B cell (primary cell): ENCODE measurements around the gene MLLT6. TPM values are rescaled to one million over a fixed set of nuclear protein-coding genes. Genes with fewer than 3 reads are reported as not detected.

ENCODE experiments used
- ATAC-seq: fragments of 200-7000 bp; cut with Tn5 transposase; one replicate; pipeline ENCODE4 v1.10.0; 2021; ENCODE audit warnings: low read depth, mild to moderate bottlenecking, moderate number of reproducible peaks, moderate library complexity
- CTCF ChIA-PET: fragments of 350-600 bp; sonication (Branson Sonifier 250); formaldehyde crosslinking; loops from one replicate; lab custom pipeline; 2021; ENCODE audit warnings: antibody characterized with exemption, inconsistent platforms; lab: Charles Lee
- POLR2A ChIA-PET: fragments of 350-600 bp; sonication (Branson Sonifier 250); formaldehyde crosslinking; loops from one replicate; lab custom pipeline; 2021; ENCODE audit warnings: antibody characterized with exemption; lab: Charles Lee
- DNase-seq: peaks from one replicate; pipeline ENCODE4 v3.0.0; 2013
- H2AFZ ChIP-seq: 2 replicates; pipeline ENCODE4 v1.6.1; 2012; ENCODE audit warnings: mild to moderate bottlenecking, low read depth, low read length; ENCODE audit not compliant: insufficient read depth, poor library complexity, severe bottlenecking
- H3K27ac ChIP-seq, 2 donors: 1 replicate in 1 of 2; 2 replicates in 1 of 2; pipeline ENCODE4 v1.5.1; 2012 to 2013; ENCODE audit warnings: low read length in 2 of 2, mild to moderate bottlenecking in 2 of 2, moderate library complexity in 1 of 2
- H3K27me3 ChIP-seq, 4 experiments: fragments of 200-600 bp in 1 of 4; sonication (generic) in 1 of 4; replicated peaks in 1 of 4; 1 replicate in 2 of 4; 2 replicates in 2 of 4; pipeline versions ENCODE4 v1.6.1 to v1.7.0; 2013 to 2016; ENCODE audit warnings: low read length in 3 of 4, mild to moderate bottlenecking in 2 of 4, mixed read lengths in 1 of 4, moderate library complexity in 1 of 4; ENCODE audit not compliant: insufficient read depth in 4 of 4, control insufficient read depth in 3 of 4; ENCODE audit errors: control extremely low read depth in 1 of 4
- H3K36me3 ChIP-seq, 2 experiments: replicated peaks in 1 of 2; 1 replicate in 1 of 2; 2 replicates in 1 of 2; pipeline versions ENCODE4 v1.6.1 to v1.7.1; 2013; ENCODE audit warnings: low read length in 1 of 2; ENCODE audit not compliant: insufficient read depth in 2 of 2, control insufficient read depth in 1 of 2; ENCODE audit errors: control extremely low read depth in 1 of 2, extremely low read depth in 1 of 2
- H3K4me1 ChIP-seq, 2 donors: fragments of 200-600 bp in 1 of 2; sonication (generic) in 1 of 2; 1 replicate in 1 of 2; 2 replicates in 1 of 2; pipeline versions ENCODE4 v1.5.1 to v1.6.1; 2013 to 2017; ENCODE audit warnings: low read length in 2 of 2; ENCODE audit not compliant: control insufficient read depth in 2 of 2, insufficient read depth in 2 of 2
- H3K4me2 ChIP-seq: replicated peaks from 2 replicates; pipeline ENCODE3; 2012; ENCODE audit warnings: mild to moderate bottlenecking, low read depth, low read length; ENCODE audit not compliant: poor library complexity, severe bottlenecking
- H3K4me3 ChIP-seq, 5 experiments: fragments of 200-600 bp in 1 of 5; sonication (generic) in 1 of 5; 1 replicate in 3 of 5; 2 replicates in 2 of 5; pipeline versions ENCODE4 v1.5.1 to v1.7.0; 2011 to 2016; ENCODE audit warnings: low read length in 4 of 5, mild to moderate bottlenecking in 4 of 5, low read depth in 2 of 5, control low read depth in 1 of 5, moderate library complexity in 1 of 5; ENCODE audit not compliant: insufficient read depth in 1 of 5; ENCODE audit errors: control extremely low read depth in 1 of 5, extremely low read depth in 1 of 5
- H3K79me2 ChIP-seq: fragments of 200-600 bp; sonication (generic); one replicate; pipeline ENCODE4 v1.6.0; 2016; ENCODE audit warnings: low read length; ENCODE audit not compliant: control insufficient read depth, insufficient read depth
- H3K9ac ChIP-seq: fragments of 200-600 bp; sonication (generic); 2 replicates; pipeline ENCODE4 v1.6.1; 2017; ENCODE audit warnings: mild to moderate bottlenecking, low read length, moderate library complexity
- H3K9me3 ChIP-seq, 3 donors: one replicate each; pipeline versions ENCODE4 v1.6.1 to v1.7.1; 2013; ENCODE audit warnings: low read length in 2 of 3; ENCODE audit not compliant: control insufficient read depth in 2 of 3, insufficient read depth in 1 of 3; ENCODE audit errors: control extremely low read depth in 1 of 3
- H4K20me1 ChIP-seq: 2 replicates; pipeline ENCODE4 v1.6.0; 2012; ENCODE audit warnings: mild to moderate bottlenecking, low read length; ENCODE audit not compliant: insufficient read depth, control insufficient read depth, poor library complexity, severe bottlenecking
- H3K27ac Mint-ChIP-seq: one replicate; pipeline ENCODE4 v1.8.0; 2021; ENCODE audit warnings: mixed read lengths
- H3K27me3 Mint-ChIP-seq: one replicate; pipeline ENCODE4 v1.8.0; 2021; ENCODE audit warnings: mixed read lengths
- H3K4me1 Mint-ChIP-seq: one replicate; pipeline ENCODE4 v1.8.0; 2021; ENCODE audit warnings: mixed read lengths
- H3K4me3 Mint-ChIP-seq: one replicate; pipeline ENCODE4 v1.8.0; 2021; ENCODE audit warnings: mixed read lengths
- H3K9me3 Mint-ChIP-seq: one replicate; pipeline ENCODE4 v1.8.0; 2022; ENCODE audit warnings: mixed read lengths; ENCODE audit not compliant: insufficient read depth
- CTCF ChIP-seq: fragments of 200-600 bp; IDR thresholded peaks from one replicate; pipeline ENCODE4 v1.8.0; 2022; ENCODE audit warnings: antibody characterized with exemption, mild to moderate bottlenecking
- EZH2 ChIP-seq: IDR thresholded peaks from 2 replicates; pipeline ENCODE4 v1.6.1; 2012; ENCODE audit warnings: borderline replicate concordance, low read depth, mild to moderate bottlenecking, moderate library complexity, low read length; ENCODE audit not compliant: insufficient read depth, poor library complexity, severe bottlenecking
- WGBS: methylation state at CpG from one replicate; pipeline ENCODE4 v1.1.5; 2013; ENCODE audit warnings: missing lambda C conversion rate; ENCODE audit not compliant: insufficient coverage; 5-methylcytosine and 5-hydroxymethylcytosine counted together
- intact Hi-C: fragments of 100-400 bp; cut with micrococcal nuclease; formaldehyde crosslinking; loops from one replicate; pipeline ENCODE4 v1.10.0; 2022
- polyA plus RNA-seq: library from polyadenylated mRNA; depleted of rRNA; stranded (reverse); fragments of >200 nt; gene quantifications from 2 replicates; pipeline ENCODE4 v1.2.3, GENCODE V29; 2012
- total RNA-seq, 2 donors: library from RNA; stranded (reverse); fragments of 120-200 nt in 1 of 2; gene quantifications; 1 replicate in 1 of 2; 2 replicates in 1 of 2; pipeline versions ENCODE4 v1.2.3 to v1.2.4, GENCODE V29; 2013 to 2022

Gene MLLT6
- total and polyA plus RNA-seq, 2 donors (not counting 1 experiment from before 2014, with no cell fraction given), result 165 to 288 TPM

DNA sequence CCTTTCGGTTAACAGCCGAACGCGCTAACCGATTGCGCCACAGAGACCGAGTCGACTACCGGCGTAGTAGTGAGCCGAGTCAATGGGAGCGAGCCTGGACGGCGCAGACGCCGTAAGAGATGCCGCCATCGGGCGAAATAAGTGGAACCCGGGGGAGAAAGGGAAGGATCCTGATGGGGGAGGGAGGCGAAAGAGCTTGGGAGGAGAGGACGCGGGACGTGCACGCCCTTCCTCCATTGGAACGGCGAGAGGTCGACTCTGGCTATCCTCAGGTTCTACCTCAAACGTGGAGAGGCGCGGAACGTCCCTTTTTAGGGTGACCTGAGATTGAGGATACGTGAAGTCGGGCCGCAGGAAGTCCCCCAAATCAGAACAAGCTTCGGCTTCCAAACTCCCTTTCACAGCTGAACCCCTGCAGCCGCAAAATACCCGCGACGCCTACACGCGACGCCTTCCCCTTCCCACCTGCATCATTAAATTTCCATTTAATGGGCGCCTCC, 46.8 kb downstream of the MLLT6 start:
- WGBS, result 0% methylated on average over 44 of the region's 44 CpGs

More for the DNA sequence above, 46.8 kb downstream of the MLLT6 start:
- Mint-ChIP-seq H3K4me3 (peak overlapping the region; percentile 94), H3K27me3 (peaks cover 22% of the 10 kb centered on the region), H3K4me1 (peaks cover 48% of the 10 kb centered on the region), H3K27ac (peak overlapping the region; percentile 93), H3K9me3 (no peaks in the 10 kb centered on the region)
- Histone ChIP-seq H3K9ac (peak overlapping the region; percentile 96), H3K27ac (peak overlapping the region; percentile 88 to 95), H3K4me3 (peak overlapping the region; percentile 61 to 100 (median 95)), H3K36me3 (peaks cover 0 to 19% of the 10 kb centered on the region in 2 experiments), H3K9me3 (peaks cover 0 to 9% (median 0%) of the 10 kb centered on the region in 3 donors), H3K27me3 (peaks cover 0 to 41% (median 25%) of the 10 kb centered on the region in 4 experiments), H4K20me1 (peaks cover 42% of the 10 kb centered on the region), H2AFZ (peak overlapping the region; percentile 98), H3K79me2 (peaks cover 43% of the 10 kb centered on the region), H3K4me2 (peak overlapping the region; percentile 79), H3K4me1 (peaks cover 54 to 64% of the 10 kb centered on the region in 2 donors)
- POLR2A ChIA-PET, result interaction anchor here (0.5 to 1.5 kb wide), 12 partner anchors 11 to 1008 kb away, joined by 3 to 10 read pairs (median 4); partner anchors contain the start of genes CISD3, CWC25, MLLT6 and PIP4K2B
- CTCF ChIA-PET, result interaction anchor here (0.6 to 2.6 kb wide), 11 partner anchors 17 to 402 kb away, joined by 3 to 10 read pairs (median 4); partner anchors contain the start of genes CISD3 and LASP1
- DNase-seq (peak; percentile 91), ATAC-seq (peak; percentile 19)
- intact Hi-C loops, result loop anchor here (1.0 to 5.0 kb wide), 9 partner anchors 22 to 402 kb away; partner anchors contain the start of genes CISD3, CWC25, LASP1 and RPL23
- no peak for TF ChIP-seq EZH2
- TF ChIP-seq CTCF, result no peak
